A549 treated with GW870086 at 1 μM for 4 hours (cell line): ENCODE data around the gene POLR2M. TPM values are rescaled to one million over a fixed set of nuclear protein-coding genes. Genes with fewer than 3 reads are reported as not detected.

ENCODE experiments used
- total RNA-seq: library from RNA; stranded (reverse); fragments of 200-300 nt; extraction: Qiagen RNA extraction; gene quantifications from 5 replicates; pipeline ENCODE4 v1.2.3, GENCODE V29; 2022; ENCODE audit warnings: low read depth

POLR2M gene
- 34.4 to 84.8 TPM (median 55.3 TPM) in 5 replicates for total RNA-seq

DNA sequence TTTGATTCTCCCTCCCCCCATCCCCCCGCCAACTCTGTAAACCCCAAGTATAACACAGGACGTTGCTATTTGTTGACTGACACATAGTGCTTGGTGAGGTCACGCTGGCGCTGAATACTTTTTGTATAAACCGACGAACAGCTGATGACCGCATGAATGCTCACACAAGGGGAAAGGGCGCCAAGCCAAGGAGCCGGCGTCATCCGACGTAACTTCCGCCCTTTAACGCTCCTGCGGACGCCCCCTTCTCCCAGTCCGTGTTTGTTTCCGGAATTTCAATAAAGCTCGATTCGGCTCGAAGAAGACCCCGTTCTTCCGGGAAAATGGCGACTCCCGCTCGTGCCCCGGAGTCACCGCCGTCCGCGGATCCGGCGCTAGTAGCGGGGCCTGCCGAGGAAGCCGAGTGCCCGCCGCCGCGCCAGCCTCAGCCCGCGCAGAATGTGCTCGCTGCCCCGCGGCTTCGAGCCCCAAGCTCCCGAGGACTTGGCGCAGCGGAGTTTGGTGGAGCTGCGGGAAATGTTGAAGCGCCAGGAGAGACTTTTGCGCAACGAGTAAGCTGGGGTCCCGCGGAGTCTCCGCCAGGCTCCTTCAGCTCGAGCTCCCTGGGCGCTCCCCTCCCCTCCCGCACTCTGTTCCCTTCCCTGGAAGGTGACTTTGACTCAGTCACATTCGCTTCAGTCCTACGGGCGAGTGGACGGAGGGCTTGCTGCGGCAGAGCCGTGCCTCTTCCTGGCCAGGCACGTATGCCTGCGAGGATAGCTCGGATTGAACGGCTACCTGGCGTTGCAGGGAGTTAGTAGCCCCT is at the start of gene POLR2M:
Gene POLR2M (plus strand): TSS at position 310 of the 805 bp plus-strand sequence. CDS start 129 bp downstream, at position 439.

Other genes with a start within 250 kb of the POLR2M start
- gene MYZAP, start 114.8 kb upstream of the POLR2M start, total RNA-seq = 1.0 to 1.7 TPM (median 1.2 TPM) in 5 replicates